Prostate gland (tissue), 2 donors: ENCODE measurements around the gene LCE4A. TPM values are rescaled to one million over a fixed set of nuclear protein-coding genes. Genes with fewer than 3 reads are reported as not detected.
"Not testable (repeated sequence)": the region's sequence is repeated elsewhere in the genome, so short reads cannot be mapped to it uniquely, and the experiment has no call there.

Experiments used
- DNase-seq: peaks from one replicate; pipeline ENCODE4 v3.0.0-alpha.2; 2019; ENCODE audit warnings: low spot score
- H3K27ac ChIP-seq, 2 donors: fragments of 200-600 bp; sonication (generic); 2 replicates each; pipeline ENCODE4 v1.5.1; 2017 to 2019
- H3K27me3 ChIP-seq: fragments of 200-600 bp; sonication (generic); replicated peaks from 2 replicates; pipeline ENCODE4 v1.5.1; 2019; ENCODE audit not compliant: insufficient read depth
- H3K36me3 ChIP-seq, 2 donors: fragments of 200-600 bp; sonication (generic); 1 replicate in 1 of 2; 2 replicates in 1 of 2; pipeline versions ENCODE4 v1.5.1 to v1.8.1; 2017 to 2019
- H3K4me1 ChIP-seq: fragments of 200-600 bp; sonication (generic); replicated peaks from 2 replicates; pipeline ENCODE4 v1.5.1; 2019
- H3K4me3 ChIP-seq, 2 donors: fragments of 200-600 bp; sonication (generic); 2 replicates each; pipeline ENCODE4 v1.5.1; 2017 to 2019
- H3K9me3 ChIP-seq: fragments of 200-600 bp; sonication (generic); 2 replicates; pipeline ENCODE4 v1.5.1; 2017
- CTCF ChIP-seq, 4 experiments: fragments of 200-600 bp in 2 of 4; fragments of 450-650 bp in 2 of 4; sonication (generic) in 2 of 4; IDR thresholded peaks; 1 replicate in 3 of 4; 2 replicates in 1 of 4; pipeline ENCODE4 v1.5.1; 2016 to 2019; ENCODE audit warnings: antibody characterized with exemption in 4 of 4, mild to moderate bottlenecking in 2 of 4, moderate library complexity in 2 of 4
- POLR2A ChIP-seq: fragments of 450-650 bp; IDR thresholded peaks from one replicate; pipeline ENCODE4 v1.6.1; 2016; ENCODE audit warnings: antibody characterized with exemption, mild to moderate bottlenecking
- POLR2AphosphoS5 ChIP-seq: sonication (generic); formaldehyde crosslinking; IDR thresholded peaks from one replicate; pipeline ENCODE4 v1.6.1; 2017; ENCODE audit warnings: antibody characterized with exemption
- WGBS: methylation state at CpG from one replicate; pipeline ENCODE4 v1.1.5; 2018; 5-methylcytosine and 5-hydroxymethylcytosine counted together
- intact Hi-C: fragments of 100-400 bp; cut with DNase I; formaldehyde crosslinking; loops from one replicate; pipeline ENCODE4 v1.14.2; 2022
- total RNA-seq, 2 donors: library from RNA; depleted of rRNA; stranded (reverse); fragments of >200 nt; gene quantifications; one replicate each; pipeline ENCODE4 v1.1.0, GENCODE V29; 2016

Gene LCE4A
- not detected for total RNA-seq

GRCh38 chr1:152707860-152708259 lies at the start of gene LCE4A:
LCE4A (plus strand) TSS chr1:152708160; CDS start chr1:152709076, 916 bp downstream.
- DNase-seq = no peak
- Histone ChIP-seq H3K4me1 (no peaks in the 10 kb centered on the region), H3K4me3 (no peak within 1 kb of the TSS), H3K36me3 (no peaks in the 10 kb centered on the region), H3K27me3 (no peaks in the 10 kb centered on the region), H3K9me3 (no peaks in the 10 kb centered on the region), H3K27ac (no peak within 1 kb of the TSS)
- WGBS = 84% methylated on average over 2 of the region's 2 CpGs
- intact Hi-C loops = no loop called here
- TF ChIP-seq POLR2A = no peak
- no peak for TF ChIP-seq POLR2AphosphoS5
- TF ChIP-seq CTCF (IDR thresholded peaks at IDR 0.05) = no peak

- Histone ChIP-seq H3K27me3 (no peaks in the 10 kb centered on the region), H3K9me3 (no peaks in the 10 kb centered on the region), H3K4me3 (no peak overlapping the region), H3K27ac (no peak overlapping the region), H3K36me3 (no peaks in the 10 kb centered on the region), H3K4me1 (no peaks in the 10 kb centered on the region)
- 89% methylated on average over 3 of the region's 3 CpGs for WGBS
- TF ChIP-seq POLR2A = no peak
- no peak for TF ChIP-seq CTCF (IDR thresholded peaks at IDR 0.05)
- TF ChIP-seq POLR2AphosphoS5 = no peak
- intact Hi-C loops = no loop called here
- no peak for DNase-seq
These were observed 49.3 kb upstream of the LCE4A start for GRCh38 chr1:152658649-152659048.

DNA sequence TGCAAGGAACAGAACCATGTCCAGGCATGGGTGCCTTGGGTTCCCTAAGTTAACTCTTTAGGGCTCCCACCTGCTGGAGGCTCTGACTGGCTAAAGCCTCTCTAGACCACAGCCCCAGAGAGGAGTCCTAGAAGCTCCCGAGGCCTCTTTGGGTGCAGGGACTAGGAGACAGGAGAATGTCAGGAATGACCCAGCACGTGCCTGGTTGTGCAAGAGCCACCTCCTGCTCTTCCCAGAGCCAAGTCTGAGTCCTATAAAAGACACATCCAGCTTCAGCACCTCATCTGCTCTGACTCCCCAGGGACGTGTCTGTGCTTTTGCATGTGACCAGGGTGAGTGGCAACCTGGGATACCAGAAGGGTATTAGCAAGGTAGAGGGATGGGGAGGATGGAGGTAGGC lies 44.9 kb upstream of the LCE4A start, which contains the start of gene LCE2D:
TSS of gene LCE2D (plus strand) at position 283 of the 400 bp plus-strand sequence. CDS start 726 bp downstream, outside the sequence.
- no peak within 1 kb of the TSS for H3K27ac ChIP-seq
- intact Hi-C loops = no loop called here
- WGBS = 58% methylated on average over 3 of the region's 3 CpGs
- no peak for DNase-seq
- no peaks in the 10 kb centered on the region for H3K36me3 ChIP-seq
- no peak within 1 kb of the TSS for H3K4me3 ChIP-seq
- no peaks in the 10 kb centered on the region for H3K4me1 ChIP-seq
- H3K27me3 ChIP-seq = no peaks in the 10 kb centered on the region
- no peaks in the 10 kb centered on the region for H3K9me3 ChIP-seq
- no peak for TF ChIP-seq POLR2AphosphoS5
- TF ChIP-seq CTCF (IDR thresholded peaks at IDR 0.05) = no peak
- TF ChIP-seq POLR2A = no peak

- H3K4me1 ChIP-seq, H3K27me3 ChIP-seq, H3K4me3 ChIP-seq, H3K36me3 ChIP-seq, DNase-seq, H3K9me3 ChIP-seq, H3K27ac ChIP-seq, intact Hi-C loops: not testable (repeated sequence)
- WGBS = 94% methylated on average over 1 of the region's 1 CpG
These were observed 41.8 kb upstream of the LCE4A start for GRCh38 chr1:152666171-152666570.

DNA sequence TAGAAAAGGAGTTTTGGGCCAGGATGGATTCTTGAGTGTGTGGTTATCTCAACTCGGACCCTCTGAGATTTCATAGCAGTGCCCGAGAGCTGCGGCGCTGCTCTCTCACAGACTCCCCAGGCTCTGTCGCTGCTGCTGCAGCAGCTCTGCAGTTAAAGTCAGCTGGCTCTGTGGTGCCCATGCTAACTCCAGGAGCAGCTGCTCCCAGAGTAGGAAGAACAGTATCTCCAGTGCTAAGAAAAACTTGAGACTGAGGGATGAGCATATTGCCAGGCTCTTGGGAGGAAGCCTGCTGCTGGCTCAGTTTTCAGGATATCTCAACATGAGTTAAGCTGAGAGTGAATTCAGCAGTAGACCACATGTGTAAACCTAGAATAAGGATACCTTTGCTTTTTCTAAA lies 40.3 kb upstream of the LCE4A start:
- Histone ChIP-seq H3K4me1 (no peaks in the 10 kb centered on the region), H3K36me3 (no peaks in the 10 kb centered on the region), H3K9me3 (no peaks in the 10 kb centered on the region), H3K27me3 (no peaks in the 10 kb centered on the region), H3K27ac (no peak overlapping the region), H3K4me3 (no peak overlapping the region)
- 85% methylated on average over 5 of the region's 5 CpGs for WGBS
- intact Hi-C loops = no loop called here
- no peak for DNase-seq
- TF ChIP-seq CTCF (IDR thresholded peaks at IDR 0.05) = no peak
- TF ChIP-seq POLR2A = no peak
- no peak for TF ChIP-seq POLR2AphosphoS5
